Measurements from ENCODE around the gene MEF2C. TPM values are rescaled to one million over a fixed set of nuclear protein-coding genes. Genes with fewer than 3 reads are reported as not detected.

Gene MEF2C
- total RNA-seq, 1 donor from 2014 or later: 42.0 TPM

DNA sequence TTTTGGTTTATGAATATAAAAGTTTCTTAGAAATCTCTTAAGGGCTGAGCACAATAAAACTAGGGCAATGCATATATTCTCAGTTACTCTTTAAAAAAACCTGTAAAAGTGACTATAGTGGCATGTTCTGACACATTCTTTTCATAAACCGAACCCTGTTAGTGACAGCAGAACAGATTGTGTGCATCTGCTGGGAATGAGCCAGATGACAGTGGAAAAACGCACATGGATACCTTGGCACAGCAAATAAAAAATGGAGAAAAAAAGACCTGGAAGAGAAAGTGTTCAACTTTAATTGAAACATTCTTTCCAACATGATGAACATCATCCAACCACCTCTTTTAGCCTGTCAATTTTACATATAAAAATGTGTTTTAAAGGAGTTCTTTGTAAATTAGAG, 12.7 kb downstream of the MEF2C start:
- Histone ChIP-seq H3K36me3 (no peaks in the 10 kb centered on the region), H3K27ac (no peak overlapping the region), H3K9me3 (no peaks in the 10 kb centered on the region), H3K27me3 (ENCODE audit: low read depth) (no peaks in the 10 kb centered on the region), H3K4me3 (no peak overlapping the region), H3K4me1 (peaks cover 7% of the 10 kb centered on the region)
- intact Hi-C loops (cut with DNase I): no loop called here
- ATAC-seq (no peak), DNase-seq (no peak)
- no peak for TF ChIP-seq CTCF (IDR thresholded peaks at IDR 0.05)

DNA sequence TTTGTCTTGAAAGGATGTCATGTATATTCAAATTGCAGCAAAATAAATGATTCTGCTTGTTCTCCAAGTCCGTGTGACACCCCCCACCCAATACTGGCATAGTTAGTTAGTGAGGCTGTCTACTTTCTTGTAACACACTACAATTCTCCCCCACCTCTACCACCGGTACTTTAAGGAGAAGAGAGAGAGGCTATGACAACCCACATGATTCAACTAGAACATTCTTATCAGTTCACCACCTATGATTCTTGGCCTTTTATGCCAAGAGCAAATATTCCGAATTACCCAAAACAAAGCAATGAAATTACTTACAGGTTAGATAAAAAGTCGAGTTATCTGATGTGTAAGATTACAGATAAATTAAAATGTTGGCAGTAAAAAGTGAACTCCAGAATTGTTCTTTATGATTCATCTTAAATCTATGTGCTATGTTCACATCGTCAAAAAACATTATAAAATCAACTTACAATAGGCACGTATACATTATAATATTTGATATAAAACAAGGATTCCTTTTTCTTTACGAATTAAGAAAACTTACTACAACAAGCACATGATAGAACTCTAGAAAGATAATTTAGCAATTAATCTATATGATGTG, 14.4 kb downstream of the MEF2C start:
- no peaks in the 10 kb centered on the region for H3K27me3 ChIP-seq (ENCODE audit: low read depth)
- ATAC-seq (no peak), DNase-seq (no peak)
- no peak for TF ChIP-seq CTCF (IDR thresholded peaks at IDR 0.05)
- H3K36me3 ChIP-seq: no peaks in the 10 kb centered on the region
- no peaks in the 10 kb centered on the region for H3K4me1 ChIP-seq
- no peak overlapping the region for H3K27ac ChIP-seq
- no peaks in the 10 kb centered on the region for H3K9me3 ChIP-seq
- intact Hi-C loops (cut with DNase I): no loop called here
- no peak overlapping the region for H3K4me3 ChIP-seq

GRCh38 chr5:88867638-88868037, 15.3 kb downstream of the MEF2C start:
- no peak for TF ChIP-seq CTCF (IDR thresholded peaks at IDR 0.05)
- H3K4me3 ChIP-seq: no peak overlapping the region
- no peak for DNase-seq
- no peaks in the 10 kb centered on the region for H3K4me1 ChIP-seq
- H3K9me3 ChIP-seq: no peaks in the 10 kb centered on the region
- H3K36me3 ChIP-seq: no peaks in the 10 kb centered on the region
- intact Hi-C loops (cut with DNase I): no loop called here
- ATAC-seq: no peak
- no peaks in the 10 kb centered on the region for H3K27me3 ChIP-seq (ENCODE audit: low read depth)
- no peak overlapping the region for H3K27ac ChIP-seq

DNA sequence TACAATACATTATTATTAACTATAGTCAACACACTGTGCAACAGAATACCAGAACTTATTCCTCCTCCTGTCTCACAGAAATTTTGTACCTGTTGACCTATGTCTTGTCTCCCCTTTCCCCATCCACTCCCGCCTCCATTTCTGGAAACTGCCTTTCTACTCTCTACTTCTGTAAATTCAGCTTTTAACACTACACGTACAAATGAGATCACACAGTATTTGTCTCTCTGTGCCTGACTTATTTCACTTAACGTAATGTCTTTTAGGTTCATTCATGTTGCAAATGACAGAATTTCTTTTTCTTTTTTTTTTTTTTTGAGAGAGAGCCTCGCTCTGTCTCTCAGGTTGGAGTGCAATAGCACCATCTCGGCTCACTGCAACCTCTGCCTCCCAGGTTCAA, 19.5 kb downstream of the MEF2C start:
- H3K4me1 ChIP-seq: peaks cover 16% of the 10 kb centered on the region
- DNase-seq (no peak), ATAC-seq (no peak)
- intact Hi-C loops (cut with DNase I): no loop called here
- H3K27ac ChIP-seq: no peak overlapping the region
- no peaks in the 10 kb centered on the region for H3K36me3 ChIP-seq
- no peak overlapping the region for H3K4me3 ChIP-seq
- TF ChIP-seq CTCF (IDR thresholded peaks at IDR 0.05): no peak
- H3K27me3 ChIP-seq (ENCODE audit: low read depth): no peaks in the 10 kb centered on the region
- no peaks in the 10 kb centered on the region for H3K9me3 ChIP-seq

DNA sequence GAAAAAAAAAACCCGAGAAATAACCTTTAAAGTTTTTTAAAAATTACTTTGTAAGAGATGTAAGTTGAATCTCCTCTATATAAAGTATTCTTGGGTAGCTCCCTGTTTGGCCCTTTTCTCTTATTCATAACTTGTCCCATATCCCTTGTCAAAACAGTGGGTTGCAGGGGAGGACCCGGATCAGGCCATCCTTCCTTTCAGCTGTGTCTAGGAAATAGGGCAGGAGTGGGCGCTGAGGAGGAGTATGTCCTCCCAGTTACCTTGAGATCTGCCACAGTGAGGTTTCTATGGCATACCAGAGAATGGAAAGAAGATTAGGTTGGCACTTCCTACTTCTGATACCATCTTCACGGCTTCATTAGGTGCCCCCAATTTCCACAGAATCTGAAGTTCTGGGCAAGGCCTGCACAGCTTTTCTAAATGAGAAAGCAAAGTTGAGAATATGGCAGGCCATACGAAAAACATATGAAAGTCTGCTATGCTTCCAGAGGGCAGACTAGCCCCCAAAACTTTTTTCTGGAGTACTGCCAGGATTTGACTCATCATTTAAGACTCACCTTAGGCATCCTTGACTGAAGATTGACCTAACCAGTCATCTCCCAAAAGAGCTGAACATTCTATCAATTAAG, 20.3 kb downstream of the MEF2C start:
- H3K27ac ChIP-seq: no peak overlapping the region
- no peak overlapping the region for H3K4me3 ChIP-seq
- no peaks in the 10 kb centered on the region for H3K27me3 ChIP-seq (ENCODE audit: low read depth)
- DNase-seq: no peak
- peaks cover 16% of the 10 kb centered on the region for H3K4me1 ChIP-seq
- no peak for ATAC-seq
- H3K9me3 ChIP-seq: no peaks in the 10 kb centered on the region
- H3K36me3 ChIP-seq: no peaks in the 10 kb centered on the region
- intact Hi-C loops (cut with DNase I): no loop called here
- TF ChIP-seq CTCF (IDR thresholded peaks at IDR 0.05): no peak

Data from lower lobe of right lung (tissue), 2 donors.